IMR-90 (cell line): ENCODE measurements around the gene SERTAD4. TPM values are rescaled to one million over a fixed set of nuclear protein-coding genes. Genes with fewer than 3 reads are reported as not detected.

Source experiments
- ATAC-seq: fragments of 200-7000 bp; cut with Tn5 transposase; 2 replicates; pipeline ENCODE4 v1.9.1; 2020; ENCODE audit warnings: low read depth, mild to moderate bottlenecking, moderate library complexity
- BruUV-seq: library from RNA; stranded (reverse); fragments of 400-500 nt; replicated peaks from 2 replicates; lab custom pipeline; 2021; lab: Mats Ljungman, UMichigan
- CTCF ChIA-PET: fragments of 300-600 bp; formaldehyde crosslinking; extraction: SDS; loops from one replicate; lab custom pipeline; 2021; ENCODE audit warnings: antibody characterized with exemption; lab: Yijun Ruan, JAX
- POLR2A ChIA-PET: fragments of 300-600 bp; sonication (Branson Sonifier 250); formaldehyde crosslinking; loops from one replicate; lab custom pipeline; 2022; ENCODE audit warnings: antibody characterized with exemption; ENCODE audit not compliant: unreplicated experiment; lab: Charles Lee
- DNase-seq: peaks from one replicate; pipeline ENCODE4 v3.0.0; 2013
- H2AFZ ChIP-seq: replicated peaks from 2 replicates; pipeline ENCODE3; 2013; ENCODE audit warnings: low read length, mild to moderate bottlenecking; ENCODE audit not compliant: poor library complexity
- H2AK5ac ChIP-seq: 2 replicates; pipeline ENCODE4 v1.6.1; 2013; ENCODE audit warnings: low read depth, low read length, inconsistent platforms
- H2AK9ac ChIP-seq: replicated peaks from 2 replicates; pipeline ENCODE3; 2013; ENCODE audit warnings: mild to moderate bottlenecking, low read depth, low read length, moderate library complexity; ENCODE audit not compliant: poor library complexity
- H2BK120ac ChIP-seq: 2 replicates; pipeline ENCODE4 v1.6.1; 2013; ENCODE audit warnings: low read depth, low read length, inconsistent platforms
- H2BK15ac ChIP-seq: 3 replicates; pipeline ENCODE4 v1.6.1; 2013; ENCODE audit warnings: low read depth, low read length, inconsistent platforms
- H2BK20ac ChIP-seq: 2 replicates; pipeline ENCODE4 v1.6.1; 2013; ENCODE audit warnings: low read depth, mild to moderate bottlenecking, inconsistent platforms, low read length, moderate library complexity
- H2BK5ac ChIP-seq: 2 replicates; pipeline ENCODE4 v1.6.1; 2013; ENCODE audit warnings: mild to moderate bottlenecking, low read depth, low read length, inconsistent platforms; ENCODE audit not compliant: poor library complexity, severe bottlenecking
- H3K14ac ChIP-seq: replicated peaks from 2 replicates; pipeline ENCODE4 v1.6.1; 2013; ENCODE audit warnings: low read depth, low read length, inconsistent platforms
- H3K18ac ChIP-seq: 2 replicates; pipeline ENCODE4 v1.6.1; 2013; ENCODE audit warnings: low read depth, low read length, control low read depth
- H3K23ac ChIP-seq: 2 replicates; pipeline ENCODE4 v1.6.1; 2013; ENCODE audit warnings: low read depth, low read length, inconsistent platforms
- H3K27ac ChIP-seq: 2 replicates; pipeline ENCODE4 v1.5.1; 2013; ENCODE audit warnings: mild to moderate bottlenecking, control low read depth, low read length; ENCODE audit not compliant: insufficient read depth
- H3K27me3 ChIP-seq: 2 replicates; pipeline ENCODE4 v1.6.1; 2013; ENCODE audit warnings: low read length; ENCODE audit not compliant: control insufficient read depth, insufficient read depth
- H3K36me3 ChIP-seq: 2 replicates; pipeline ENCODE4 v1.6.1; 2013; ENCODE audit warnings: low read length, mixed read lengths; ENCODE audit not compliant: control insufficient read depth, insufficient read depth
- H3K4ac ChIP-seq: 2 replicates; pipeline ENCODE4 v1.6.1; 2013; ENCODE audit warnings: low read depth, low read length, inconsistent platforms
- H3K4me1 ChIP-seq: 2 replicates; pipeline ENCODE4 v1.6.1; 2013; ENCODE audit warnings: low read length, mixed read lengths; ENCODE audit not compliant: control insufficient read depth, insufficient read depth
- H3K4me2 ChIP-seq: 2 replicates; pipeline ENCODE4 v1.6.1; 2013; ENCODE audit warnings: low read depth, mild to moderate bottlenecking, control low read depth, low read length, moderate library complexity
- H3K4me3 ChIP-seq: 2 replicates; pipeline ENCODE4 v1.5.1; 2013; ENCODE audit warnings: low read depth, mild to moderate bottlenecking, control low read depth, low read length, moderate library complexity; ENCODE audit not compliant: insufficient read depth
- H3K56ac ChIP-seq: 2 replicates; pipeline ENCODE4 v1.6.1; 2013; ENCODE audit warnings: low read length, inconsistent platforms; ENCODE audit not compliant: insufficient read depth; ENCODE audit errors: extremely low read depth
- H3K79me1 ChIP-seq, 2 experiments: 2 replicates each; pipeline ENCODE4 v1.6.1; 2013; ENCODE audit warnings: low read length in 2 of 2, inconsistent platforms in 1 of 2, low read depth in 1 of 2
- H3K9ac ChIP-seq: 2 replicates; pipeline ENCODE4 v1.6.1; 2013; ENCODE audit warnings: low read depth, low read length, control low read depth
- H3K9me1 ChIP-seq: 2 replicates; pipeline ENCODE4 v1.6.1; 2013; ENCODE audit warnings: low read length, inconsistent platforms; ENCODE audit not compliant: insufficient read depth
- H3K9me3 ChIP-seq: 2 replicates; pipeline ENCODE4 v1.6.1; 2013; ENCODE audit warnings: low read length; ENCODE audit not compliant: control insufficient read depth, insufficient read depth
- H4K20me1 ChIP-seq: 2 replicates; pipeline ENCODE4 v1.6.1; 2013; ENCODE audit warnings: low read length, inconsistent platforms; ENCODE audit not compliant: insufficient read depth
- H4K5ac ChIP-seq: 2 replicates; pipeline ENCODE4 v1.6.1; 2013; ENCODE audit warnings: mild to moderate bottlenecking, low read depth, low read length, control low read depth
- H4K8ac ChIP-seq, 2 experiments: 2 replicates each; pipeline ENCODE4 v1.6.1; 2013; ENCODE audit warnings: low read depth in 2 of 2, low read length in 2 of 2, control low read depth in 1 of 2, inconsistent platforms in 1 of 2
- H4K91ac ChIP-seq: 2 replicates; pipeline ENCODE4 v1.6.1; 2013; ENCODE audit warnings: low read depth, low read length, inconsistent platforms; ENCODE audit not compliant: insufficient read depth
- BHLHE40 ChIP-seq: fragments of 150-350 bp; IDR thresholded peaks from 2 replicates; pipeline ENCODE4 v1.6.1; 2016; ENCODE audit warnings: mild to moderate bottlenecking, low read depth, low read length
- CEBPB ChIP-seq: IDR thresholded peaks from 2 replicates; pipeline ENCODE4 v1.6.1; 2012; ENCODE audit warnings: low read depth, low read length, improper control_type of control experiment
- CHD1 ChIP-seq: IDR thresholded peaks from 2 replicates; pipeline ENCODE4 v1.6.1; 2012; ENCODE audit warnings: low read depth, low read length, improper control_type of control experiment
- CTCF ChIP-seq: conservative IDR thresholded peaks from 2 replicates; pipeline ENCODE4 v1.5.1; 2012; ENCODE audit warnings: mild to moderate bottlenecking, low read depth, low read length, improper control_type of control experiment
- ELK1 ChIP-seq: fragments of 150-350 bp; IDR thresholded peaks from 2 replicates; pipeline ENCODE4 v1.6.1; 2016; ENCODE audit warnings: low read depth, mild to moderate bottlenecking, low read length, moderate library complexity, borderline replicate concordance
- FOS ChIP-seq: fragments of 150-350 bp; IDR thresholded peaks from 2 replicates; pipeline ENCODE4 v1.6.1; 2016; ENCODE audit warnings: low read depth, low read length
- MAFK ChIP-seq: IDR thresholded peaks from 2 replicates; pipeline ENCODE4 v1.6.1; 2012; ENCODE audit warnings: low read depth, low read length, improper control_type of control experiment
- MAZ ChIP-seq: IDR thresholded peaks from 2 replicates; pipeline ENCODE4 v1.6.1; 2012; ENCODE audit warnings: low read depth, mild to moderate bottlenecking, low read length, improper control_type of control experiment, moderate library complexity, borderline replicate concordance
- NFE2L2 ChIP-seq: fragments of 150-350 bp; IDR thresholded peaks from 2 replicates; pipeline ENCODE4 v1.6.1; 2016; ENCODE audit warnings: low read depth, mild to moderate bottlenecking, low read length
- POLR2A ChIP-seq: IDR thresholded peaks from 2 replicates; pipeline ENCODE4 v1.6.1; 2012; ENCODE audit warnings: mild to moderate bottlenecking, low read depth, low read length
- RAD21 ChIP-seq: IDR thresholded peaks from 2 replicates; pipeline ENCODE4 v1.6.1; 2012; ENCODE audit warnings: low read length, improper control_type of control experiment
- RCOR1 ChIP-seq: IDR thresholded peaks from 2 replicates; pipeline ENCODE4 v1.6.1; 2012; ENCODE audit warnings: mild to moderate bottlenecking, low read length, improper control_type of control experiment; ENCODE audit not compliant: insufficient replicate concordance
- RFX5 ChIP-seq: IDR thresholded peaks from 2 replicates; pipeline ENCODE4 v1.8.0; 2012; ENCODE audit warnings: low read depth, mild to moderate bottlenecking, low read length, moderate library complexity
- SMC3 ChIP-seq: fragments of 150-350 bp; IDR thresholded peaks from 2 replicates; pipeline ENCODE4 v1.6.1; 2016; ENCODE audit warnings: low read depth, mild to moderate bottlenecking, antibody characterized with exemption, low read length, moderate library complexity
- WGBS, 2 experiments: methylation state at CpG; one replicate each; pipeline versions ENCODE4 v1.1.5 to v1.1.7; 2013; ENCODE audit warnings: missing lambda C conversion rate in 2 of 2; ENCODE audit not compliant: insufficient read length in 1 of 2; ENCODE audit errors: extremely low coverage in 2 of 2; 5-methylcytosine and 5-hydroxymethylcytosine counted together
- dilution Hi-C: fragments of 300-500 bp; cut with HindIII; formaldehyde crosslinking; loops from one replicate; pipeline ENCODE4 v1.14.3; 2018; ENCODE audit warnings: low sequenced_read_pairs; ENCODE audit not compliant: unreplicated experiment
- in situ Hi-C: fragments of 300-500 bp; cut with MboI; formaldehyde crosslinking; loops from 3 replicates; pipeline ENCODE4 v1.14.3; 2019; ENCODE audit warnings: low sequenced_read_pairs, inconsistent platforms, mixed read lengths
- intact Hi-C: fragments of 100-400 bp; cut with micrococcal nuclease; formaldehyde crosslinking; loops from 2 replicates; pipeline ENCODE4 v1.10.0; 2022
- polyA plus RNA-seq, 3 experiments: library from polyadenylated mRNA; depleted of rRNA; stranded (reverse); fragments of >200 nt; gene quantifications; 2 replicates each; pipeline ENCODE4 v1.2.3, GENCODE V29; 2012; ENCODE audit warnings: low replicate concordance in 1 of 3
- total RNA-seq: library from RNA; depleted of rRNA; stranded (reverse); fragments of >200 nt; gene quantifications from 2 replicates; pipeline ENCODE4 v1.2.3, GENCODE V29; 2012
- TF ChIP-seq, protein P1 (sequence below): fragments of 150-350 bp; IDR thresholded peaks from 2 replicates; pipeline ENCODE4 v1.6.1; 2017; ENCODE audit warnings: mild to moderate bottlenecking, antibody characterized with exemption, low read length, low read depth

SERTAD4 gene
- total and polyA plus RNA-seq, 2 of the 4 experiments (the other 2 are of a cell fraction), result under 0.01 to 0.22 TPM

DNA sequence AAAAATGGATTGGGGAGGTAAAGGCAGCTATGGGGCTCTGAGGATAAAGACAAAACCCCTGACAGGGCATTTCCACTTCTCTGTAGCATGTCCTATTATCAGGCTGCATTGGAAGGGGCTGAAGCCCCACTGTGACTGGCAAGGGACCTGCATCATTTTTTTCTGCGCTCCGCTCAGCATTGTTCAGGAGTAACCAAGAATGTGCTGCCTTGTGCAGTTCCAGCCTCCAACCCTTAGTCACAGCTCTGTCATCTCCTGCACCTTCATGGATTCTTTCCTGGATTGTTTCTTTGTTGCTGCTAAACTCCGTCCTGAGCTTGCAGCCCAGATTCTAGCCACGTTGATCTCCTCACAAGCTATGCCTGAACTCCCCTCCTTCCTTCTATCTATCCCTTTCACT lies 37.4 kb downstream of the SERTAD4 start:
- H3K9me3 ChIP-seq, result no peaks in the 10 kb centered on the region
- no peak overlapping the region for H4K8ac ChIP-seq
- no peak overlapping the region for H3K4me3 ChIP-seq
- in situ Hi-C loops, result no loop called here
- no peak overlapping the region for H3K14ac ChIP-seq
- no peaks in the 10 kb centered on the region for H3K79me1 ChIP-seq
- H2AK5ac ChIP-seq, result no peak overlapping the region
- CTCF ChIA-PET, result interaction anchor here (1.4 kb wide), 1 partner anchor 16 kb away, joined by 5 read pairs; no protein-coding TSS in a partner anchor
- 81% methylated on average over 4 of the region's 4 CpGs; no CpG with 5 or more reads in 1 of the 2 experiments for WGBS, 2 experiments
- H3K27ac ChIP-seq, result no peak overlapping the region
- TF ChIP-seq SMC3, result no peak
- no peak for TF ChIP-seq MAZ
- TF ChIP-seq ELK1, result no peak
- no peak for TF ChIP-seq CTCF
- no peak for TF ChIP-seq CEBPB
- no peak for TF ChIP-seq NFE2L2
- no peak for TF ChIP-seq POLR2A
- TF ChIP-seq RCOR1, result no peak
- no peak for TF ChIP-seq MAFK
- TF ChIP-seq BHLHE40, result no peak
- no peak for TF ChIP-seq RAD21
- TF ChIP-seq CHD1, result no peak
- TF ChIP-seq, protein P1, sequence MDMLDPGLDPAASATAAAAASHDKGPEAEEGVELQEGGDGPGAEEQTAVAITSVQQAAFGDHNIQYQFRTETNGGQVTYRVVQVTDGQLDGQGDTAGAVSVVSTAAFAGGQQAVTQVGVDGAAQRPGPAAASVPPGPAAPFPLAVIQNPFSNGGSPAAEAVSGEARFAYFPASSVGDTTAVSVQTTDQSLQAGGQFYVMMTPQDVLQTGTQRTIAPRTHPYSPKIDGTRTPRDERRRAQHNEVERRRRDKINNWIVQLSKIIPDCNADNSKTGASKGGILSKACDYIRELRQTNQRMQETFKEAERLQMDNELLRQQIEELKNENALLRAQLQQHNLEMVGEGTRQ, result no peak
- no peak for TF ChIP-seq RFX5
- no peak for TF ChIP-seq FOS
- H2BK120ac ChIP-seq, result no peak overlapping the region
- no peak overlapping the region for H2BK15ac ChIP-seq
- H2AK9ac ChIP-seq, result no peak overlapping the region
- H3K27me3 ChIP-seq, result peaks cover 18% of the 10 kb centered on the region
- H3K4ac ChIP-seq, result no peak overlapping the region
- no peaks in the 10 kb centered on the region for H4K20me1 ChIP-seq
- H3K9ac ChIP-seq, result no peak overlapping the region
- H4K91ac ChIP-seq, result no peak overlapping the region
- no peak overlapping the region for H2BK20ac ChIP-seq
- H2AFZ ChIP-seq, result no peak overlapping the region
- no peaks in the 10 kb centered on the region for H3K36me3 ChIP-seq
- no peak overlapping the region for H3K18ac ChIP-seq
- H2BK5ac ChIP-seq, result no peak overlapping the region
- ATAC-seq (no peak), DNase-seq (no peak)
- no TSS peak for BruUV-seq
- intact Hi-C loops, result no loop called here
- POLR2A ChIA-PET, result no interaction called here
- H3K9me1 ChIP-seq, result no peaks in the 10 kb centered on the region
- no peak overlapping the region for H3K4me2 ChIP-seq
- no peak overlapping the region for H3K23ac ChIP-seq
- no peaks in the 10 kb centered on the region; the same call in 1 of the 2 replicates for H3K4me1 ChIP-seq
- dilution Hi-C loops, result no loop called here
- no peak overlapping the region for H3K56ac ChIP-seq
- no peak overlapping the region for H4K5ac ChIP-seq
